Loucy (cell line): ENCODE measurements around the gene CASQ2.

Experiments
- EZH2phosphoT487 ChIP-seq: fragments of 200-600 bp; IDR thresholded peaks from 2 replicates; pipeline ENCODE4 v1.6.1; 2018; ENCODE audit warnings: antibody characterized with exemption, mild to moderate bottlenecking, moderate library complexity, borderline replicate concordance
- TF ChIP-seq, protein P1 (sequence below): fragments of 200-600 bp; sonication (generic); conservative IDR thresholded peaks from 2 replicates; pipeline ENCODE4 v1.5.1; 2014; ENCODE audit warnings: mild to moderate bottlenecking, antibody characterized with exemption, low read length

- TF ChIP-seq, protein P1, sequence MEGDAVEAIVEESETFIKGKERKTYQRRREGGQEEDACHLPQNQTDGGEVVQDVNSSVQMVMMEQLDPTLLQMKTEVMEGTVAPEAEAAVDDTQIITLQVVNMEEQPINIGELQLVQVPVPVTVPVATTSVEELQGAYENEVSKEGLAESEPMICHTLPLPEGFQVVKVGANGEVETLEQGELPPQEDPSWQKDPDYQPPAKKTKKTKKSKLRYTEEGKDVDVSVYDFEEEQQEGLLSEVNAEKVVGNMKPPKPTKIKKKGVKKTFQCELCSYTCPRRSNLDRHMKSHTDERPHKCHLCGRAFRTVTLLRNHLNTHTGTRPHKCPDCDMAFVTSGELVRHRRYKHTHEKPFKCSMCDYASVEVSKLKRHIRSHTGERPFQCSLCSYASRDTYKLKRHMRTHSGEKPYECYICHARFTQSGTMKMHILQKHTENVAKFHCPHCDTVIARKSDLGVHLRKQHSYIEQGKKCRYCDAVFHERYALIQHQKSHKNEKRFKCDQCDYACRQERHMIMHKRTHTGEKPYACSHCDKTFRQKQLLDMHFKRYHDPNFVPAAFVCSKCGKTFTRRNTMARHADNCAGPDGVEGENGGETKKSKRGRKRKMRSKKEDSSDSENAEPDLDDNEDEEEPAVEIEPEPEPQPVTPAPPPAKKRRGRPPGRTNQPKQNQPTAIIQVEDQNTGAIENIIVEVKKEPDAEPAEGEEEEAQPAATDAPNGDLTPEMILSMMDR = no peak
- no peak for TF ChIP-seq EZH2phosphoT487
Measured at GRCh38 chr1:115705963-115706362, 62.6 kb downstream of the CASQ2 start.
